ENCODE results near the gene SDHA.

- TF ChIP-seq, protein P1, sequence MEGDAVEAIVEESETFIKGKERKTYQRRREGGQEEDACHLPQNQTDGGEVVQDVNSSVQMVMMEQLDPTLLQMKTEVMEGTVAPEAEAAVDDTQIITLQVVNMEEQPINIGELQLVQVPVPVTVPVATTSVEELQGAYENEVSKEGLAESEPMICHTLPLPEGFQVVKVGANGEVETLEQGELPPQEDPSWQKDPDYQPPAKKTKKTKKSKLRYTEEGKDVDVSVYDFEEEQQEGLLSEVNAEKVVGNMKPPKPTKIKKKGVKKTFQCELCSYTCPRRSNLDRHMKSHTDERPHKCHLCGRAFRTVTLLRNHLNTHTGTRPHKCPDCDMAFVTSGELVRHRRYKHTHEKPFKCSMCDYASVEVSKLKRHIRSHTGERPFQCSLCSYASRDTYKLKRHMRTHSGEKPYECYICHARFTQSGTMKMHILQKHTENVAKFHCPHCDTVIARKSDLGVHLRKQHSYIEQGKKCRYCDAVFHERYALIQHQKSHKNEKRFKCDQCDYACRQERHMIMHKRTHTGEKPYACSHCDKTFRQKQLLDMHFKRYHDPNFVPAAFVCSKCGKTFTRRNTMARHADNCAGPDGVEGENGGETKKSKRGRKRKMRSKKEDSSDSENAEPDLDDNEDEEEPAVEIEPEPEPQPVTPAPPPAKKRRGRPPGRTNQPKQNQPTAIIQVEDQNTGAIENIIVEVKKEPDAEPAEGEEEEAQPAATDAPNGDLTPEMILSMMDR (IDR thresholded peaks at IDR 0.05; ENCODE audit: control extremely low read depth in 1 of 3, insufficient read depth in 1 of 3, low read depth in 1 of 3, low read length in 3 of 3): no peak
- TF ChIP-seq POLR2AphosphoS5 (IDR thresholded peaks at IDR 0.05; ENCODE audit: low read depth, low read length) (no peak), HDAC2 (IDR thresholded peaks at IDR 0.05; ENCODE audit: borderline replicate concordance in 1 of 2, low read depth in 2 of 2, low read length in 2 of 2) (no peak), RXRA (IDR thresholded peaks at IDR 0.05; ENCODE audit: insufficient read depth, low read depth, low read length) (no peak), POLR2A (IDR thresholded peaks at IDR 0.05; ENCODE audit: control extremely low read depth in 1 of 2, low read depth in 2 of 2, low read length in 2 of 2) (no peak)
Observed at GRCh38 chr5:204966-205670, 13.0 kb upstream of the SDHA start.
